A549 (cell line): ENCODE data around the gene PRKN. TPM values are rescaled to one million over a fixed set of nuclear protein-coding genes. Genes with fewer than 3 reads are reported as not detected.

Experiments used
- ATAC-seq, 2 experiments: fragments of 200-7000 bp in 1 of 2; fragments of >200 bp in 1 of 2; cut with Nextera tagmentation in 1 of 2; cut with Tn5 transposase in 1 of 2; 3 replicates each; pipeline versions ENCODE4 v1.8.0 to v1.9.1; 2018 to 2020; ENCODE audit warnings: mild to moderate bottlenecking in 1 of 2, moderate library complexity in 1 of 2
- CTCF ChIA-PET: fragments of 300-600 bp; sonication (Branson Sonifier 250); formaldehyde crosslinking; extraction: SDS; loops from one replicate; lab custom pipeline; 2021; ENCODE audit warnings: antibody characterized with exemption, inconsistent platforms; lab: Yijun Ruan, JAX
- POLR2A ChIA-PET: fragments of 350-600 bp; formaldehyde crosslinking; extraction: SDS; loops from one replicate; lab custom pipeline; 2021; ENCODE audit warnings: antibody characterized with exemption, inconsistent platforms; lab: Yijun Ruan, JAX
- DNase-seq, 2 experiments: peaks; one replicate each; pipeline versions ENCODE4 v3.0.0 to v3.0.0-alpha.2; 2011 to 2016; ENCODE audit warnings: low read depth in 1 of 2, low spot score in 1 of 2
- FAIRE-seq: peaks from 2 replicates; lab custom pipeline; 2011; peaks lifted over from hg19 to GRCh38; lab: Jason Lieb, UNC
- H3K27ac ChIP-seq, 2 experiments: fragments of >200 bp; sonication (Bioruptor Twin); formaldehyde crosslinking; 3 replicates each; pipeline ENCODE4 v1.5.1; 2016 to 2017
- H3K4me1 ChIP-seq: fragments of >200 bp; sonication (Bioruptor Twin); formaldehyde crosslinking; 3 replicates; pipeline ENCODE4 v1.6.1; 2016
- H3K4me2 ChIP-seq: fragments of >200 bp; sonication (Bioruptor Twin); formaldehyde crosslinking; 3 replicates; pipeline ENCODE4 v1.6.1; 2016
- H3K4me3 ChIP-seq: fragments of >200 bp; sonication (Bioruptor Twin); formaldehyde crosslinking; 3 replicates; pipeline ENCODE4 v1.5.1; 2016
- H3K9me3 ChIP-seq: fragments of >200 bp; sonication (Bioruptor Twin); formaldehyde crosslinking; 3 replicates; pipeline ENCODE4 v1.6.1; 2016
- BCL3 ChIP-seq: fragments of >200 bp; sonication (Bioruptor Twin); formaldehyde crosslinking; IDR thresholded peaks from 3 replicates; pipeline ENCODE4 v1.6.1; 2016
- CEBPB ChIP-seq, 2 experiments: fragments of >200 bp in 1 of 2; sonication (Bioruptor Twin) in 1 of 2; formaldehyde crosslinking in 1 of 2; IDR thresholded peaks; 2 replicates each; pipeline ENCODE4 v1.6.1; 2012 to 2016
- HDAC2 ChIP-seq: fragments of 200-600 bp; sonication (generic); IDR thresholded peaks from 2 replicates; pipeline ENCODE4 v1.6.1; 2016
- HMGXB4 ChIP-seq: fragments of 250-450 bp; sonication (Bioruptor Pico); IDR thresholded peaks from 2 replicates; pipeline ENCODE4 v1.5.0; 2021; ENCODE audit warnings: mild to moderate bottlenecking, moderate library complexity, borderline replicate concordance
- HOXA7 ChIP-seq: fragments of 250-450 bp; sonication (Bioruptor Pico); IDR thresholded peaks from 2 replicates; pipeline ENCODE4 v1.5.0; 2020; ENCODE audit warnings: mild to moderate bottlenecking, moderate library complexity
- JUN ChIP-seq, 2 experiments: fragments of >200 bp; sonication (Bioruptor Twin); formaldehyde crosslinking; IDR thresholded peaks; 2 replicates in 1 of 2; 3 replicates in 1 of 2; pipeline ENCODE4 v1.6.1; 2016 to 2017
- JUNB ChIP-seq: fragments of >200 bp; sonication (Bioruptor Twin); formaldehyde crosslinking; IDR thresholded peaks from 2 replicates; pipeline ENCODE4 v1.6.1; 2016
- MAZ ChIP-seq: fragments of 150-350 bp; IDR thresholded peaks from 2 replicates; pipeline ENCODE4 v1.6.1; 2014; ENCODE audit warnings: antibody characterized with exemption, low read depth, low read length, borderline replicate concordance
- MYC ChIP-seq: IDR thresholded peaks from 2 replicates; pipeline ENCODE4 v1.6.1; 2012; ENCODE audit warnings: mild to moderate bottlenecking, inconsistent platforms, low read length, improper control_type of control experiment, borderline replicate concordance
- NPAS2 ChIP-seq: fragments of 250-450 bp; sonication (Bioruptor Pico); IDR thresholded peaks from 2 replicates; pipeline ENCODE4 v1.8.0; 2022; ENCODE audit warnings: mild to moderate bottlenecking, moderate library complexity, borderline replicate concordance
- NR3C1 ChIP-seq: fragments of >200 bp; sonication (Bioruptor Twin); formaldehyde crosslinking; IDR thresholded peaks from 3 replicates; pipeline ENCODE4 v1.6.1; 2017
- POLR2A ChIP-seq: IDR thresholded peaks from 2 replicates; pipeline ENCODE4 v1.6.1; 2012; ENCODE audit warnings: mild to moderate bottlenecking, low read length
- POLR2AphosphoS2 ChIP-seq: conservative IDR thresholded peaks from 2 replicates; pipeline ENCODE4 v1.6.1; 2012; ENCODE audit warnings: low read length, improper control_type of control experiment, inconsistent platforms
- RAD21 ChIP-seq, 2 experiments: fragments of >200 bp in 1 of 2; sonication (Bioruptor Twin) in 1 of 2; formaldehyde crosslinking in 1 of 2; IDR thresholded peaks in 1 of 2; conservative IDR thresholded peaks in 1 of 2; 2 replicates in 1 of 2; 3 replicates in 1 of 2; pipeline ENCODE4 v1.6.1; 2012 to 2018; ENCODE audit warnings: inconsistent platforms in 1 of 2
- RARB ChIP-seq: fragments of 250-450 bp; sonication (Bioruptor Pico); IDR thresholded peaks from 2 replicates; pipeline ENCODE4 v1.8.0; 2021; ENCODE audit warnings: mild to moderate bottlenecking, moderate library complexity
- RFX5 ChIP-seq: fragments of 450-650 bp; IDR thresholded peaks from 2 replicates; pipeline ENCODE4 v1.7.1; 2014; ENCODE audit warnings: antibody characterized with exemption, mild to moderate bottlenecking, moderate library complexity
- SMC3 ChIP-seq: fragments of >200 bp; sonication (Bioruptor Twin); formaldehyde crosslinking; IDR thresholded peaks from 3 replicates; pipeline ENCODE4 v1.6.1; 2018; ENCODE audit warnings: inconsistent platforms
- TFCP2L1 ChIP-seq: fragments of 250-450 bp; sonication (Bioruptor Pico); IDR thresholded peaks from 2 replicates; pipeline ENCODE4 v1.5.0; 2021; ENCODE audit warnings: mild to moderate bottlenecking
- TP53 ChIP-seq: fragments of 250-450 bp; sonication (Bioruptor Pico); IDR thresholded peaks from 2 replicates; pipeline ENCODE4 v1.5.0; 2021; ENCODE audit warnings: mild to moderate bottlenecking, moderate library complexity
- ZFP36 ChIP-seq: fragments of 450-650 bp; IDR thresholded peaks from 2 replicates; pipeline ENCODE4 v1.6.1; 2014; ENCODE audit warnings: borderline replicate concordance; ENCODE audit not compliant: partially characterized antibody
- ZSCAN20 ChIP-seq: fragments of 250-450 bp; sonication (Bioruptor Pico); IDR thresholded peaks from 2 replicates; pipeline ENCODE4 v1.8.0; 2022; ENCODE audit warnings: mild to moderate bottlenecking, moderate library complexity
- WGBS: methylation state at CpG from one replicate; pipeline ENCODE4 v1.1.6; 2017; ENCODE audit errors: missing lambda C conversion rate; 5-methylcytosine and 5-hydroxymethylcytosine counted together
- polyA plus RNA-seq, 4 experiments: library from polyadenylated mRNA; depleted of rRNA in 3 of 4; stranded (reverse); fragments of >200 nt; fragmentation: RNase III in 1 of 4; extraction: RNeasy Plus Mini Kit Qiagen cat#74134 plus additional on column Dnase treatment in 1 of 4; gene quantifications; 2 replicates in 3 of 4; 3 replicates in 1 of 4; pipeline ENCODE4 v1.2.3, GENCODE V29; 2011 to 2017
- TF ChIP-seq, protein P1 (sequence below): fragments of >200 bp; sonication (Bioruptor Twin); formaldehyde crosslinking; IDR thresholded peaks from 3 replicates; pipeline ENCODE4 v1.5.1; 2016
- TF ChIP-seq, protein P2 (sequence below): IDR thresholded peaks from 2 replicates; pipeline ENCODE4 v1.6.1; 2012; ENCODE audit warnings: low read depth, borderline replicate concordance
- TF ChIP-seq, protein P3 (sequence below): fragments of 450-650 bp; IDR thresholded peaks from 2 replicates; pipeline ENCODE4 v1.6.1; 2014; ENCODE audit warnings: antibody characterized with exemption
- TF ChIP-seq, protein P4 (sequence below): fragments of >200 bp; sonication (Bioruptor Twin); formaldehyde crosslinking; IDR thresholded peaks from 2 replicates; pipeline ENCODE4 v1.6.1; 2016

The PRKN gene
- polyA plus RNA-seq, 2 of the 4 experiments (the other 2 are of a cell fraction): 0.36 to 0.39 TPM

DNA sequence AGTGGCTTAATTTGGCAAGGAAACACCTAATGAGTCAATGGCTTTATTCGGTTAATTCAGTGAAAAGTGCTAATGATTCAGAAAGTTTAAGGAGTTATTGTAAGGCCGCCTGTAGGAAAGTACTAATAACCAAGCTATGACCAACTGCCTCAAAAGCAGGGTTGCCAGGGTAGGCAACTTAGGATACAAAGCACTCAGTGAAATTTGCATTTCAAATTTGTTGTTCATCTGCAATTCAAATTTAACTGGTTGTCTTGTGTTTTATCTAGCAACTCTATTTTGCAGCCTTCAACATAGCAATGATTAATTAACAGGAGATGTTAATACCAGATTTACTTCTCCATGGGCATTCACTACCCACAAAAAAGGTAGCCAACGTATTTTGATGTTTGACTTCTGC, 412.3 kb downstream of the PRKN start:
- POLR2A ChIA-PET: no interaction called here
- TF ChIP-seq HOXA7: no peak
- TF ChIP-seq BCL3: no peak
- TF ChIP-seq JUN (IDR thresholded peaks at IDR 0.05): no peak
- no peak for TF ChIP-seq RFX5
- no peak for TF ChIP-seq NPAS2
- no peak for TF ChIP-seq HDAC2
- no peak for TF ChIP-seq ZSCAN20 (CRISPR knock-in tag)
- TF ChIP-seq, protein P1, sequence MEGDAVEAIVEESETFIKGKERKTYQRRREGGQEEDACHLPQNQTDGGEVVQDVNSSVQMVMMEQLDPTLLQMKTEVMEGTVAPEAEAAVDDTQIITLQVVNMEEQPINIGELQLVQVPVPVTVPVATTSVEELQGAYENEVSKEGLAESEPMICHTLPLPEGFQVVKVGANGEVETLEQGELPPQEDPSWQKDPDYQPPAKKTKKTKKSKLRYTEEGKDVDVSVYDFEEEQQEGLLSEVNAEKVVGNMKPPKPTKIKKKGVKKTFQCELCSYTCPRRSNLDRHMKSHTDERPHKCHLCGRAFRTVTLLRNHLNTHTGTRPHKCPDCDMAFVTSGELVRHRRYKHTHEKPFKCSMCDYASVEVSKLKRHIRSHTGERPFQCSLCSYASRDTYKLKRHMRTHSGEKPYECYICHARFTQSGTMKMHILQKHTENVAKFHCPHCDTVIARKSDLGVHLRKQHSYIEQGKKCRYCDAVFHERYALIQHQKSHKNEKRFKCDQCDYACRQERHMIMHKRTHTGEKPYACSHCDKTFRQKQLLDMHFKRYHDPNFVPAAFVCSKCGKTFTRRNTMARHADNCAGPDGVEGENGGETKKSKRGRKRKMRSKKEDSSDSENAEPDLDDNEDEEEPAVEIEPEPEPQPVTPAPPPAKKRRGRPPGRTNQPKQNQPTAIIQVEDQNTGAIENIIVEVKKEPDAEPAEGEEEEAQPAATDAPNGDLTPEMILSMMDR: no peak
- no peak for TF ChIP-seq MAZ
- no peak for TF ChIP-seq NR3C1
- no peak for TF ChIP-seq JUNB
- TF ChIP-seq ZFP36: no peak
- TF ChIP-seq RARB: no peak
- TF ChIP-seq, protein P2, sequence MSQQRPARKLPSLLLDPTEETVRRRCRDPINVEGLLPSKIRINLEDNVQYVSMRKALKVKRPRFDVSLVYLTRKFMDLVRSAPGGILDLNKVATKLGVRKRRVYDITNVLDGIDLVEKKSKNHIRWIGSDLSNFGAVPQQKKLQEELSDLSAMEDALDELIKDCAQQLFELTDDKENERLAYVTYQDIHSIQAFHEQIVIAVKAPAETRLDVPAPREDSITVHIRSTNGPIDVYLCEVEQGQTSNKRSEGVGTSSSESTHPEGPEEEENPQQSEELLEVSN: no peak
- no peak for TF ChIP-seq SMC3
- H3K9me3 ChIP-seq: no peaks in the 10 kb centered on the region
- H3K27ac ChIP-seq: no peak overlapping the region
- CTCF ChIA-PET: no interaction called here
- FAIRE-seq (no peak), DNase-seq (no peak), ATAC-seq (no peak)
- WGBS: 52% methylated on average over 3 of the region's 3 CpGs
- H3K4me1 ChIP-seq: no peaks in the 10 kb centered on the region
- no peak overlapping the region for H3K4me3 ChIP-seq
- no peak overlapping the region for H3K4me2 ChIP-seq

GRCh38 chr6:162313922-162314660, 413.5 kb downstream of the PRKN start:
- CTCF ChIA-PET: no interaction called here

More at GRCh38 chr6:162313922-162314660, 413.5 kb downstream of the PRKN start:
- H3K4me1 ChIP-seq: no peaks in the 10 kb centered on the region
- no peak for TF ChIP-seq SMC3
- no peak for TF ChIP-seq NPAS2
- TF ChIP-seq RAD21 (conservative IDR thresholded peaks at IDR 0.05 in 1 of 2, IDR thresholded peaks at IDR 0.05 in 1 of 2): no peak
- no peak for TF ChIP-seq TFCP2L1
- no peak for TF ChIP-seq POLR2AphosphoS2
- TF ChIP-seq, protein P3, sequence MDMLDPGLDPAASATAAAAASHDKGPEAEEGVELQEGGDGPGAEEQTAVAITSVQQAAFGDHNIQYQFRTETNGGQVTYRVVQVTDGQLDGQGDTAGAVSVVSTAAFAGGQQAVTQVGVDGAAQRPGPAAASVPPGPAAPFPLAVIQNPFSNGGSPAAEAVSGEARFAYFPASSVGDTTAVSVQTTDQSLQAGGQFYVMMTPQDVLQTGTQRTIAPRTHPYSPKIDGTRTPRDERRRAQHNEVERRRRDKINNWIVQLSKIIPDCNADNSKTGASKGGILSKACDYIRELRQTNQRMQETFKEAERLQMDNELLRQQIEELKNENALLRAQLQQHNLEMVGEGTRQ: no peak
- TF ChIP-seq ZFP36: no peak
- TF ChIP-seq CEBPB (IDR thresholded peaks at IDR 0.05): no peak
- TF ChIP-seq TP53 (CRISPR knock-in tag): no peak
- TF ChIP-seq POLR2A: no peak
- no peak for TF ChIP-seq HMGXB4 (CRISPR knock-in tag)
- TF ChIP-seq, protein P4, sequence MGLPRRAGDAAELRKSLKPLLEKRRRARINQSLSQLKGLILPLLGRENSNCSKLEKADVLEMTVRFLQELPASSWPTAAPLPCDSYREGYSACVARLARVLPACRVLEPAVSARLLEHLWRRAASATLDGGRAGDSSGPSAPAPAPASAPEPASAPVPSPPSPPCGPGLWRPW: no peak
- TF ChIP-seq MYC: no peak
- TF ChIP-seq, protein P2: no peak
- TF ChIP-seq, all 56 proteins: peak for 0
- H3K27ac ChIP-seq: no peak overlapping the region
- POLR2A ChIA-PET: no interaction called here
- DNase-seq: no peak
- 43% methylated on average over 4 of the region's 4 CpGs for WGBS
- H3K4me2 ChIP-seq: no peak overlapping the region
- H3K9me3 ChIP-seq: no peaks in the 10 kb centered on the region
- no peak for ATAC-seq
- H3K4me3 ChIP-seq: no peak overlapping the region
- FAIRE-seq: no peak
